Measurements from ENCODE around the gene PIP5K1B.

PIP5K1B gene

GRCh38 chr9:69036309-69036708, 331.3 kb downstream of the PIP5K1B start:
- TF ChIP-seq FOXP2 (optimal IDR thresholded peaks at IDR 0.05; ENCODE audit: borderline replicate concordance, extremely low read depth, extremely low read length, insufficient read depth) (no peak), REST (IDR thresholded peaks at IDR 0.05; ENCODE audit: insufficient read depth in 1 of 2, low read depth in 2 of 2, low read length in 2 of 2) (no peak), SIN3A (IDR thresholded peaks at IDR 0.05; ENCODE audit: borderline replicate concordance, insufficient read depth, low read length) (no peak), TAF1 (IDR thresholded peaks at IDR 0.05; ENCODE audit: borderline replicate concordance, insufficient read depth, low read length) (no peak)

GRCh38 chr9:69036799-69037198, 331.8 kb downstream of the PIP5K1B start:
- TF ChIP-seq TAF1 (IDR thresholded peaks at IDR 0.05; ENCODE audit: borderline replicate concordance, insufficient read depth, low read length), result no peak
- no peak for TF ChIP-seq POLR2AphosphoS5 (IDR thresholded peaks at IDR 0.05; ENCODE audit: low read depth, low read length)
- TF ChIP-seq SIN3A (IDR thresholded peaks at IDR 0.05; ENCODE audit: borderline replicate concordance, insufficient read depth, low read length), result no peak
- TF ChIP-seq FOXP2 (optimal IDR thresholded peaks at IDR 0.05; ENCODE audit: borderline replicate concordance, extremely low read depth, extremely low read length, insufficient read depth), result no peak
- TF ChIP-seq REST (IDR thresholded peaks at IDR 0.05; ENCODE audit: insufficient read depth in 1 of 2, low read depth in 2 of 2, low read length in 2 of 2), result no peak

- TF ChIP-seq SIN3A (IDR thresholded peaks at IDR 0.05; ENCODE audit: borderline replicate concordance, insufficient read depth, low read length) (no peak), REST (IDR thresholded peaks at IDR 0.05; ENCODE audit: insufficient read depth in 1 of 2, low read depth in 2 of 2, low read length in 2 of 2) (no peak), TAF1 (IDR thresholded peaks at IDR 0.05; ENCODE audit: borderline replicate concordance, insufficient read depth, low read length) (no peak), FOXP2 (optimal IDR thresholded peaks at IDR 0.05; ENCODE audit: borderline replicate concordance, extremely low read depth, extremely low read length, insufficient read depth) (no peak), POLR2AphosphoS5 (IDR thresholded peaks at IDR 0.05; ENCODE audit: low read depth, low read length) (no peak)
Measured at GRCh38 chr9:69040646-69041045, 335.6 kb downstream of the PIP5K1B start.

GRCh38 chr9:69044240-69045219, 339.5 kb downstream of the PIP5K1B start:
- TF ChIP-seq REST (IDR thresholded peaks at IDR 0.05; ENCODE audit: insufficient read depth in 1 of 2, low read depth in 2 of 2, low read length in 2 of 2), result no peak
- TF ChIP-seq SIN3A (IDR thresholded peaks at IDR 0.05; ENCODE audit: borderline replicate concordance, insufficient read depth, low read length), result no peak; the same call in 1 of the 2 replicates
- no peak for TF ChIP-seq TAF1 (IDR thresholded peaks at IDR 0.05; ENCODE audit: borderline replicate concordance, insufficient read depth, low read length)
- TF ChIP-seq FOXP2 (optimal IDR thresholded peaks at IDR 0.05; ENCODE audit: borderline replicate concordance, extremely low read depth, extremely low read length, insufficient read depth), result no peak
- TF ChIP-seq POLR2AphosphoS5 (IDR thresholded peaks at IDR 0.05; ENCODE audit: low read depth, low read length), result no peak

Data from PFSK-1 (cell line).